NT2/D1 (cell line): Measurements from ENCODE around the gene INHA.

Source experiments
- YY1 ChIP-seq: IDR thresholded peaks from 2 replicates; pipeline ENCODE4 v1.6.1; 2011; ENCODE audit not compliant: insufficient read length, insufficient read depth
- ZNF274 ChIP-seq: IDR thresholded peaks from 2 replicates; pipeline ENCODE4 v1.6.1; 2011; ENCODE audit warnings: mild to moderate bottlenecking, low read depth, low read length

DNA sequence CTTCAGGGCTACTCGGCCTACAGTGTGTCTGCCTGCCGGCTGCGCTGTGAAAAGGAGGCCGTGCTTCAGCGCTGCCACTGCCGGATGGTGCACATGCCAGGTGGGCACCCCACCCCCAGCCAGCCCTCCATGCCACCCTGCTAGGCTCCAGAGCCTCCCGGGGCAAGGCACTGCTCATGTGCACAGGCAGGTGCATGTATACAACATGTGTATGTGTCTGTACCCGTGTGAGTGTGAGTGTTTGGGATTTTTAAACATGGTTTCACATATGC lies 39.8 kb upstream of the INHA start:
- TF ChIP-seq YY1, result no peak
- TF ChIP-seq ZNF274, result no peak
